Measurements from ENCODE around the gene NUP35.

DNA sequence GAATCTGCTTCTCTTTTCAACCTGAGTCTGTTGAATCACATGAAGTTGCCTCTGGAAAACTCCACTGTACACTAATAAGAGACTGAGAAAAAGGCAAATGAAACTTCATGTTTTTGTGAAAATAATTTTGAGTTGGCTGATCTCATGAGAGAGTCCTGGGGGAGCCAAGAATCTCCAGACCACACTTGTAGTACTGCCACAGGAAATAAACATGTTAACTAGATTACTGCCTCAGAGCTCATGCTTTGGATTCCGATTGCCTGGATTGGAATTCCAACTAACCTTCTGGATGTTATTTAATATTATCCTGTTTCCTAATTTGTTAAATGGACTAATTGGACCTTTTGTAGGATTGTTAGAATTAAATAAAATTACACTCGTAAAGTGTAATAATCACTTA is 25.2 kb downstream of the NUP35 start:
- TF ChIP-seq, protein P1, sequence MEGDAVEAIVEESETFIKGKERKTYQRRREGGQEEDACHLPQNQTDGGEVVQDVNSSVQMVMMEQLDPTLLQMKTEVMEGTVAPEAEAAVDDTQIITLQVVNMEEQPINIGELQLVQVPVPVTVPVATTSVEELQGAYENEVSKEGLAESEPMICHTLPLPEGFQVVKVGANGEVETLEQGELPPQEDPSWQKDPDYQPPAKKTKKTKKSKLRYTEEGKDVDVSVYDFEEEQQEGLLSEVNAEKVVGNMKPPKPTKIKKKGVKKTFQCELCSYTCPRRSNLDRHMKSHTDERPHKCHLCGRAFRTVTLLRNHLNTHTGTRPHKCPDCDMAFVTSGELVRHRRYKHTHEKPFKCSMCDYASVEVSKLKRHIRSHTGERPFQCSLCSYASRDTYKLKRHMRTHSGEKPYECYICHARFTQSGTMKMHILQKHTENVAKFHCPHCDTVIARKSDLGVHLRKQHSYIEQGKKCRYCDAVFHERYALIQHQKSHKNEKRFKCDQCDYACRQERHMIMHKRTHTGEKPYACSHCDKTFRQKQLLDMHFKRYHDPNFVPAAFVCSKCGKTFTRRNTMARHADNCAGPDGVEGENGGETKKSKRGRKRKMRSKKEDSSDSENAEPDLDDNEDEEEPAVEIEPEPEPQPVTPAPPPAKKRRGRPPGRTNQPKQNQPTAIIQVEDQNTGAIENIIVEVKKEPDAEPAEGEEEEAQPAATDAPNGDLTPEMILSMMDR (IDR thresholded peaks at IDR 0.05) = no peak
- TF ChIP-seq POLR2A (IDR thresholded peaks at IDR 0.05) = no peak

Measured in Peyer's patch (tissue), 4 donors.